ENCODE data around the gene WIPI1.

Gene WIPI1

DNA sequence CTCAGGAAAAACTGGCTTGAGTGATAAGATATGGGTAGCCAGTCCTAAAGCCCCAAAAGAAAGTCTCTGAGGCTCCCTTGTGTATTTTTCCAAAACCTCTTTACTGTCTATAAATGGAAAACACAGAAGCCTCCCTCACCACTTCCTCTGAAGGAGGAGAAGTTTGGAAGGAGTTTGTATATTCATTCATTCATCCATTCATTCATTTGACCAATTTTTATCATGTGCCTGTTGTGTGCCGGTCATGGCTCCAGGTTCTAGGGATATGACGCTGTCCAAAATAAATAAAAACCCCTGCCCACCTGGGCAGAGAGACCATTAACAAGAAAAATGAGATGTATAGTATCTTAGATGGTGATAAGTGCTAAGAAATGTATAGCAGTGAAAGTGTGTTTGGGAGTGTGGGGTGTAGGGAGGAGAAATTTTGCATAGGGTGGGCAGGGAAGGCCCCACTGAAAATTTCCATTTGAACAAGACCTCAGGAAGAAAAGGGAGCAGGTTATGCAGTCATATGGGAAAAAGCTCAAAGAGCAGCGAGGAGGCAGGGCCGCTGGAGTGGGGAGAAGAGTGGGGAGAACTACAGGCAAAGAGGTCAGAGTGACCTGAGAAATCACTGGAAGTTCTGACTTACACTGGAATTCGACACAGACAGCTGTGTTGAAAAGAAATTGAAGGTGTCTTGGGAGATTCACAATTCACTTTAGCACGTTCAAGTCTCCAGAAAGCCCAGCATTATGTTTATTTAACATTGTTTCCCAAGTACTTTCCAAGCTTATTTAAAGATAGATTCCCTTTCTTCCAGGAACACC, 6.1 kb upstream of the WIPI1 start:
- H3K14ac ChIP-seq (ENCODE audit: low read length): no peak overlapping the region
- no peak overlapping the region for H2BK12ac ChIP-seq (ENCODE audit: low read length)
- H2AK5ac ChIP-seq (ENCODE audit: low read length): no peak overlapping the region
- no peaks in the 10 kb centered on the region for H3K36me3 ChIP-seq (ENCODE audit: control insufficient read depth in 1 of 2, insufficient read depth in 2 of 2, low read length in 2 of 2)
- DNase-seq: no peak
- no peak overlapping the region for H3K4me2 ChIP-seq (ENCODE audit: low read length)
- no peak overlapping the region for H3K23ac ChIP-seq (ENCODE audit: low read length)
- H3K79me1 ChIP-seq (ENCODE audit: low read length): peaks cover 3% of the 10 kb centered on the region
- H3K27ac ChIP-seq (ENCODE audit: low read depth, low read length): no peak overlapping the region
- no peak overlapping the region for H4K8ac ChIP-seq (ENCODE audit: low read depth, low read length)
- no peak overlapping the region for H4K91ac ChIP-seq (ENCODE audit: low read depth, low read length)
- no peak overlapping the region for H3K4me3 ChIP-seq (ENCODE audit: low read depth, low read length)
- no peaks in the 10 kb centered on the region for H3K79me2 ChIP-seq (ENCODE audit: control insufficient read depth, insufficient read depth, low read length, poor library complexity)
- peaks cover 0 to under 1% of the 10 kb centered on the region in 2 experiments for H3K4me1 ChIP-seq (ENCODE audit: control insufficient read depth in 1 of 2, insufficient read depth in 2 of 2, low read length in 2 of 2)
- H3K18ac ChIP-seq (ENCODE audit: low read length): no peak overlapping the region
- no peak overlapping the region for H3K4ac ChIP-seq (ENCODE audit: low read depth, low read length)
- no peak overlapping the region for H2AFZ ChIP-seq (ENCODE audit: insufficient read depth, low read length, poor library complexity)
- H3K9ac ChIP-seq (ENCODE audit: low read length): no peak overlapping the region
- no CpG with 5 or more reads among the region's 6 CpGs for WGBS (ENCODE audit: extremely low coverage, insufficient coverage, insufficient read length)
- no peak overlapping the region for H2BK120ac ChIP-seq (ENCODE audit: insufficient read depth, low read length, poor library complexity)
- no peak overlapping the region for H2BK5ac ChIP-seq (ENCODE audit: low read depth, low read length, poor library complexity)
- H3K27me3 ChIP-seq (ENCODE audit: insufficient read depth, low read length): no peaks in the 10 kb centered on the region
- H3K9me3 ChIP-seq (ENCODE audit: insufficient read depth, low read depth, low read length): no peaks in the 10 kb centered on the region
- no peak overlapping the region for H4K12ac ChIP-seq (ENCODE audit: low read depth, low read length)

- Histone ChIP-seq H3K9me3 (ENCODE audit: insufficient read depth, low read depth, low read length) (no peaks in the 10 kb centered on the region), H3K27ac (ENCODE audit: low read depth, low read length) (no peak overlapping the region), H3K79me2 (ENCODE audit: control insufficient read depth, insufficient read depth, low read length, poor library complexity) (no peaks in the 10 kb centered on the region), H3K23ac (ENCODE audit: low read length) (no peak overlapping the region), H2BK120ac (ENCODE audit: insufficient read depth, low read length, poor library complexity) (peak overlapping the region; percentile 63), H4K8ac (ENCODE audit: low read depth, low read length) (peak overlapping the region; percentile 29), H3K79me1 (ENCODE audit: low read length) (peaks cover 3% of the 10 kb centered on the region), H3K4me1 (ENCODE audit: control insufficient read depth in 1 of 2, insufficient read depth in 2 of 2, low read length in 2 of 2) (peaks cover 0 to 3% of the 10 kb centered on the region in 2 experiments), H2BK5ac (ENCODE audit: low read depth, low read length, poor library complexity) (no peak overlapping the region), H3K14ac (ENCODE audit: low read length) (no peak overlapping the region), H3K4ac (ENCODE audit: low read depth, low read length) (no peak overlapping the region), H2BK12ac (ENCODE audit: low read length) (no peak overlapping the region), H3K18ac (ENCODE audit: low read length) (no peak overlapping the region), H3K4me2 (ENCODE audit: low read length) (no peak overlapping the region), H3K36me3 (ENCODE audit: control insufficient read depth in 1 of 2, insufficient read depth in 2 of 2, low read length in 2 of 2) (no peaks in the 10 kb centered on the region), H4K12ac (ENCODE audit: low read depth, low read length) (no peak overlapping the region), H3K9ac (ENCODE audit: low read length) (no peak overlapping the region), H2AK5ac (ENCODE audit: low read length) (peak overlapping the region; percentile 12), H2AFZ (ENCODE audit: insufficient read depth, low read length, poor library complexity) (peak overlapping the region; percentile 33), H3K27me3 (ENCODE audit: insufficient read depth, low read length) (no peaks in the 10 kb centered on the region), H3K4me3 (ENCODE audit: low read depth, low read length) (no peak overlapping the region), H4K91ac (ENCODE audit: low read depth, low read length) (peak overlapping the region; percentile 5)
- DNase-seq: peak; percentile 63 to 92
- WGBS (ENCODE audit: extremely low coverage, insufficient coverage, insufficient read length): no CpG with 5 or more reads among the region's 15 CpGs
Measured at GRCh38 chr17:68462381-68463210, 5.3 kb upstream of the WIPI1 start.

GRCh38 chr17:68461589-68461988, 4.3 kb upstream of the WIPI1 start:
- DNase-seq: no peak
- Histone ChIP-seq H2BK120ac (ENCODE audit: insufficient read depth, low read length, poor library complexity) (no peak overlapping the region), H4K91ac (ENCODE audit: low read depth, low read length) (no peak overlapping the region), H3K4me2 (ENCODE audit: low read length) (no peak overlapping the region), H3K27me3 (ENCODE audit: insufficient read depth, low read length) (no peaks in the 10 kb centered on the region), H3K14ac (ENCODE audit: low read length) (no peak overlapping the region), H3K4ac (ENCODE audit: low read depth, low read length) (no peak overlapping the region), H3K27ac (ENCODE audit: low read depth, low read length) (no peak overlapping the region), H2AK5ac (ENCODE audit: low read length) (no peak overlapping the region), H3K79me2 (ENCODE audit: control insufficient read depth, insufficient read depth, low read length, poor library complexity) (peaks cover 2% of the 10 kb centered on the region), H3K23ac (ENCODE audit: low read length) (no peak overlapping the region), H2BK12ac (ENCODE audit: low read length) (no peak overlapping the region), H2AFZ (ENCODE audit: insufficient read depth, low read length, poor library complexity) (no peak overlapping the region), H3K4me3 (ENCODE audit: low read depth, low read length) (no peak overlapping the region), H3K4me1 (ENCODE audit: control insufficient read depth in 1 of 2, insufficient read depth in 2 of 2, low read length in 2 of 2) (peaks cover 0 to 3% of the 10 kb centered on the region in 2 experiments), H3K79me1 (ENCODE audit: low read length) (peaks cover 9% of the 10 kb centered on the region), H3K9me3 (ENCODE audit: insufficient read depth, low read depth, low read length) (no peaks in the 10 kb centered on the region), H3K18ac (ENCODE audit: low read length) (no peak overlapping the region), H2BK5ac (ENCODE audit: low read depth, low read length, poor library complexity) (no peak overlapping the region), H4K8ac (ENCODE audit: low read depth, low read length) (no peak overlapping the region), H3K9ac (ENCODE audit: low read length) (no peak overlapping the region), H3K36me3 (ENCODE audit: control insufficient read depth in 1 of 2, insufficient read depth in 2 of 2, low read length in 2 of 2) (no peaks in the 10 kb centered on the region), H4K12ac (ENCODE audit: low read depth, low read length) (no peak overlapping the region)
- no CpG with 5 or more reads among the region's 5 CpGs for WGBS (ENCODE audit: extremely low coverage, insufficient coverage, insufficient read length)

DNA sequence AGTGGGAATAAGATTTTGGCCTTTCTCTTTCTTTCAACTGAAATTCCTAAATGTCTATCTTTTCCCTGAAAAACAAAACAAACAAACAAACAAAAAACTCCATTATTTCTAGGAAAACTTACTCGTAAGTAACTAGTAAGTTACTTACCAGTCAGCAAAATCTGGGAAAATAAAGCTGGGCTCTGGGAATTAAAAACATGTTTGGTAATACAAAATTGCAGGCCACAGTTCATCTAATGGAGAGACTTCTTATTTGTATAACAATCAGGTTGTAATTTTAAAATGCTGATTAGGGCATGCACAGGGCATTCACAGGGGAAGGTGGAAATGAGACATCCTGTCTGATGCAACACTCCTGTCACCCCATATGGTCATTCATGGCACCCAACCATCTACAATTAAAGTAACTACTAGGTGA, 3.8 kb upstream of the WIPI1 start:
- no peak overlapping the region for H4K8ac ChIP-seq (ENCODE audit: low read depth, low read length)
- peaks cover 2% of the 10 kb centered on the region for H3K79me2 ChIP-seq (ENCODE audit: control insufficient read depth, insufficient read depth, low read length, poor library complexity)
- no peak overlapping the region for H2AK5ac ChIP-seq (ENCODE audit: low read length)

More for the DNA sequence above, 3.8 kb upstream of the WIPI1 start:
- Histone ChIP-seq H3K4me3 (ENCODE audit: low read depth, low read length) (no peak overlapping the region), H2AFZ (ENCODE audit: insufficient read depth, low read length, poor library complexity) (no peak overlapping the region), H3K14ac (ENCODE audit: low read length) (no peak overlapping the region), H3K18ac (ENCODE audit: low read length) (no peak overlapping the region), H3K4me2 (ENCODE audit: low read length) (no peak overlapping the region), H3K9ac (ENCODE audit: low read length) (no peak overlapping the region), H3K23ac (ENCODE audit: low read length) (no peak overlapping the region), H3K4me1 (ENCODE audit: control insufficient read depth in 1 of 2, insufficient read depth in 2 of 2, low read length in 2 of 2) (peaks cover 0 to 3% of the 10 kb centered on the region in 2 experiments), H3K4ac (ENCODE audit: low read depth, low read length) (no peak overlapping the region), H2BK5ac (ENCODE audit: low read depth, low read length, poor library complexity) (no peak overlapping the region), H3K36me3 (ENCODE audit: control insufficient read depth in 1 of 2, insufficient read depth in 2 of 2, low read length in 2 of 2) (no peaks in the 10 kb centered on the region), H2BK120ac (ENCODE audit: insufficient read depth, low read length, poor library complexity) (no peak overlapping the region), H3K27ac (ENCODE audit: low read depth, low read length) (no peak overlapping the region), H2BK12ac (ENCODE audit: low read length) (no peak overlapping the region), H4K91ac (ENCODE audit: low read depth, low read length) (no peak overlapping the region), H3K9me3 (ENCODE audit: insufficient read depth, low read depth, low read length) (no peaks in the 10 kb centered on the region), H3K79me1 (ENCODE audit: low read length) (peaks cover 13% of the 10 kb centered on the region), H4K12ac (ENCODE audit: low read depth, low read length) (no peak overlapping the region), H3K27me3 (ENCODE audit: insufficient read depth, low read length) (no peaks in the 10 kb centered on the region)
- no peak for DNase-seq
- no CpG with 5 or more reads among the region's 1 CpG for WGBS (ENCODE audit: extremely low coverage, insufficient coverage, insufficient read length)
